Testis (tissue), 3 donors: Measurements from ENCODE around the gene ARHGAP23. TPM values are rescaled to one million over a fixed set of nuclear protein-coding genes. Genes with fewer than 3 reads are reported as not detected.

Source experiments
- DNase-seq: peaks from one replicate; pipeline ENCODE4 v3.0.0-alpha.2; 2019
- H3K27ac ChIP-seq, 2 donors: fragments of 200-600 bp; sonication (generic); one replicate each; pipeline ENCODE4 v1.5.1; 2019
- H3K27me3 ChIP-seq: fragments of 200-600 bp; sonication (generic); one replicate; pipeline ENCODE4 v1.5.1; 2019
- H3K36me3 ChIP-seq: fragments of 200-600 bp; sonication (generic); one replicate; pipeline ENCODE4 v1.5.1; 2017; ENCODE audit warnings: low read depth; ENCODE audit errors: missing control alignments
- H3K4me1 ChIP-seq: fragments of 200-600 bp; sonication (generic); one replicate; pipeline ENCODE4 v1.5.1; 2019
- H3K4me3 ChIP-seq, 2 donors: fragments of 200-600 bp; sonication (generic); one replicate each; pipeline ENCODE4 v1.5.1; 2017 to 2019
- H3K9me3 ChIP-seq: fragments of 200-600 bp; sonication (generic); one replicate; pipeline ENCODE4 v1.5.1; 2017
- CTCF ChIP-seq, 3 experiments: fragments of 450-650 bp in 2 of 3; fragments of 200-600 bp in 1 of 3; sonication (generic) in 1 of 3; IDR thresholded peaks; one replicate each; pipeline ENCODE4 v1.5.1; 2016 to 2019; ENCODE audit warnings: antibody characterized with exemption in 3 of 3, mild to moderate bottlenecking in 2 of 3, moderate library complexity in 1 of 3
- POLR2A ChIP-seq: fragments of 450-650 bp; IDR thresholded peaks from one replicate; pipeline ENCODE4 v1.6.1; 2017; ENCODE audit warnings: antibody characterized with exemption, mild to moderate bottlenecking, moderate library complexity
- WGBS, 2 donors: methylation state at CpG; one replicate each; pipeline ENCODE4 v1.1.5; 2018; 5-methylcytosine and 5-hydroxymethylcytosine counted together
- intact Hi-C: fragments of 100-400 bp; cut with DNase I; formaldehyde crosslinking; loops from one replicate; pipeline ENCODE4 v1.15.1; 2023; ENCODE audit warnings: low total_unique reads
- polyA plus RNA-seq: library from polyadenylated mRNA; stranded (reverse); fragments of 350-450 nt; fragmentation: Illumina TruSeq; extraction: RNeasy Lipid Tissue Mini Kit (QIAGEN cat#74804); gene quantifications from one replicate; pipeline ENCODE4 v1.2.3, GENCODE V29; 2014; ENCODE audit warnings: low read depth, low replicate concordance; ENCODE audit not compliant: insufficient read depth
- total RNA-seq, 2 donors: library from RNA; depleted of rRNA; stranded (reverse); fragments of >200 nt; gene quantifications; one replicate each; pipeline ENCODE4 v1.2.3, GENCODE V29; 2016

The ARHGAP23 gene
- total and polyA plus RNA-seq, 3 donors from 2014 or later: 78.0 to 235 (median 146) TPM

- peak overlapping the region; percentile 40 to 88 for H3K27ac ChIP-seq
- H3K27me3 ChIP-seq: no peaks in the 10 kb centered on the region
- 32 to 63% methylated on average over 6 to 9 of the region's 9 CpGs for WGBS, 2 donors
- TF ChIP-seq POLR2A (no peak), CTCF (IDR thresholded peaks at IDR 0.05) (no peak)
- no peaks in the 10 kb centered on the region for H3K36me3 ChIP-seq
- H3K4me3 ChIP-seq: no peak overlapping the region
- intact Hi-C loops: no loop called here
- DNase-seq: peak; percentile 90
- peaks cover 62% of the 10 kb centered on the region for H3K4me1 ChIP-seq
- no peaks in the 10 kb centered on the region for H3K9me3 ChIP-seq
Measured at GRCh38 chr17:38464251-38464722, 36.0 kb downstream of the ARHGAP23 start.

GRCh38 chr17:38464723-38465390 lies 36.6 kb downstream of the ARHGAP23 start:
- H3K4me1 ChIP-seq: peaks cover 56% of the 10 kb centered on the region
- H3K27me3 ChIP-seq: no peaks in the 10 kb centered on the region
- peak overlapping the region; percentile 40 to 88 for H3K27ac ChIP-seq
- H3K4me3 ChIP-seq: peak overlapping the region; percentile 41 to 42
- TF ChIP-seq POLR2A: no peak
- no peak for TF ChIP-seq CTCF (IDR thresholded peaks at IDR 0.05)
- peak; percentile 91 for DNase-seq
- no peaks in the 10 kb centered on the region for H3K36me3 ChIP-seq
- H3K9me3 ChIP-seq: no peaks in the 10 kb centered on the region
- intact Hi-C loops: no loop called here
- 50 to 58% methylated on average over 15 to 19 of the region's 28 CpGs for WGBS, 2 donors

- DNase-seq: no peak
- Histone ChIP-seq H3K4me3 (peak overlapping the region; percentile 41 to 42), H3K27me3 (no peaks in the 10 kb centered on the region), H3K27ac (peak overlapping the region; percentile 40 to 88), H3K36me3 (no peaks in the 10 kb centered on the region), H3K9me3 (no peaks in the 10 kb centered on the region), H3K4me1 (peaks cover 50% of the 10 kb centered on the region)
- TF ChIP-seq POLR2A (no peak), CTCF (IDR thresholded peaks at IDR 0.05) (no peak)
- intact Hi-C loops: no loop called here
- 42 to 64% methylated on average over 18 to 23 of the region's 23 CpGs for WGBS, 2 donors
Measured at GRCh38 chr17:38465391-38466345, 37.4 kb downstream of the ARHGAP23 start.

GRCh38 chr17:38466346-38467315 lies 38.4 kb downstream of the ARHGAP23 start:
- peak overlapping the region in 1 of 2 donors; percentile 88 for H3K27ac ChIP-seq
- peaks cover 42% of the 10 kb centered on the region for H3K4me1 ChIP-seq
- H3K36me3 ChIP-seq: no peaks in the 10 kb centered on the region
- no peak for TF ChIP-seq POLR2A
- no peak for TF ChIP-seq CTCF (IDR thresholded peaks at IDR 0.05)
- DNase-seq: no peak
- intact Hi-C loops: no loop called here
- H3K4me3 ChIP-seq: no peak overlapping the region
- H3K27me3 ChIP-seq: no peaks in the 10 kb centered on the region
- WGBS, 2 donors: 73 to 78% methylated on average over 23 to 54 of the region's 57 CpGs
- H3K9me3 ChIP-seq: no peaks in the 10 kb centered on the region
